Vagina (tissue), 2 donors: ENCODE measurements around the gene ASIC1.

Experiments
- CTCF ChIP-seq, 3 experiments: fragments of 450-650 bp in 2 of 3; fragments of 200-600 bp in 1 of 3; sonication (generic) in 1 of 3; IDR thresholded peaks; one replicate each; pipeline ENCODE4 v1.5.1; 2017 to 2019; ENCODE audit warnings: antibody characterized with exemption in 3 of 3, mild to moderate bottlenecking in 2 of 3, moderate library complexity in 2 of 3
- POLR2A ChIP-seq, 2 donors: fragments of 450-650 bp; IDR thresholded peaks; one replicate each; pipeline ENCODE4 v1.6.1; 2017; ENCODE audit warnings: antibody characterized with exemption in 2 of 2, mild to moderate bottlenecking in 2 of 2, moderate library complexity in 2 of 2
- POLR2AphosphoS5 ChIP-seq, 2 donors: sonication (generic); formaldehyde crosslinking; IDR thresholded peaks; one replicate each; pipeline ENCODE4 v1.9.0; 2017; ENCODE audit warnings: antibody characterized with exemption in 2 of 2, mild to moderate bottlenecking in 2 of 2, low read depth in 1 of 2; ENCODE audit not compliant: insufficient read depth in 1 of 2

- TF ChIP-seq CTCF (IDR thresholded peaks at IDR 0.05): no peak
- no peak for TF ChIP-seq POLR2A (IDR thresholded peaks at IDR 0.05)
- TF ChIP-seq POLR2AphosphoS5 (IDR thresholded peaks at IDR 0.05; ENCODE audit: insufficient read depth in 1 of 2, low read depth in 1 of 2): no peak
Observed at GRCh38 chr12:50032515-50032853, 24.9 kb upstream of the ASIC1 start.
